OCI-LY3 (cell line): Measurements from ENCODE around the gene FMNL3.

Source experiments
- CTCF ChIP-seq: fragments of 200-600, 300-600 bp; sonication (generic); IDR thresholded peaks from 2 replicates; pipeline ENCODE4 v1.5.1; 2014; ENCODE audit warnings: antibody characterized with exemption, low read length, low read depth
- EZH2phosphoT487 ChIP-seq: fragments of 200-600 bp; shearing (Covaris generic); IDR thresholded peaks from 2 replicates; pipeline ENCODE4 v1.6.1; 2018; ENCODE audit warnings: antibody characterized with exemption, mixed run types, low read depth

DNA sequence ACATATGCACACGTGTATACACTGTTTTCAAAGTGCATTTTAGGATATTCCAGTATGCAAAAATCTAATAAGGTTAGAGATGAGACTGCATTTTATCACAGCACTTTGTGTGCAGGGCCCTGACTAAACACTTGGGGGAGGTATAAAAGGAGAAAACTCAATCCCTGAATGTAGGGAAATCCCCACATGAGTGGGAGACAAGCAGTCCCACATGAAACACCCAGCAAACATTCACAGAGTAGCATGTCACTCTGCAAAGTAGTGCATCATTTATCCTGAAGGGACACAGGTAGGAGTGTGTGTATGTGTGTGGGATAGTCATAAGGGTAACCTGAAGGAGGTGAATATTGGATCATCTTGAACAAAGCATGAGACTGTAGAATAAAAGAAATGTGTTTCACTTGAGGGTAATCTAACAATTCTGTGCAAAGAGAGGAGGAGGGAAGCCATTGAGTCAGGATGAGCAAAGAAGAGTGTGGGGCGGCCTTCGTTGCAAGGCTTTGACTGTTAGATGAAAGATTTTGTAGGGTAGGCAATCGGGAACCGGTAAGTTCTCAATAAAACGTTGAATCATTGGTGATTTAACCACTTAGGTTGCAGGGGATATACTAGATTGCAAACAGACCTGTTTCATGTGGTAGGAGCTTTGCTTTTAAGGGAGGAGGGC lies 80.9 kb downstream of the FMNL3 start:
- TF ChIP-seq CTCF: peak; percentile 42
- no peak for TF ChIP-seq EZH2phosphoT487
